IMR-90 (cell line): Measurements from ENCODE around the gene HOXA10. TPM values are rescaled to one million over a fixed set of nuclear protein-coding genes. Genes with fewer than 3 reads are reported as not detected.

Experiments used
- ATAC-seq: fragments of 200-7000 bp; cut with Tn5 transposase; 2 replicates; pipeline ENCODE4 v1.9.1; 2020; ENCODE audit warnings: low read depth, mild to moderate bottlenecking, moderate library complexity
- BruUV-seq: library from RNA; stranded (reverse); fragments of 400-500 nt; replicated peaks from 2 replicates; lab custom pipeline; 2021; lab: Mats Ljungman, UMichigan
- CTCF ChIA-PET: fragments of 300-600 bp; formaldehyde crosslinking; extraction: SDS; loops from one replicate; lab custom pipeline; 2021; ENCODE audit warnings: antibody characterized with exemption; lab: Yijun Ruan, JAX
- POLR2A ChIA-PET: fragments of 300-600 bp; sonication (Branson Sonifier 250); formaldehyde crosslinking; loops from one replicate; lab custom pipeline; 2022; ENCODE audit warnings: antibody characterized with exemption; ENCODE audit not compliant: unreplicated experiment; lab: Charles Lee
- DNase-seq: peaks from one replicate; pipeline ENCODE4 v3.0.0; 2013
- H2AFZ ChIP-seq: replicated peaks from 2 replicates; pipeline ENCODE3; 2013; ENCODE audit warnings: low read length, mild to moderate bottlenecking; ENCODE audit not compliant: poor library complexity
- H2AK5ac ChIP-seq: 2 replicates; pipeline ENCODE4 v1.6.1; 2013; ENCODE audit warnings: low read depth, low read length, inconsistent platforms
- H2AK9ac ChIP-seq: replicated peaks from 2 replicates; pipeline ENCODE3; 2013; ENCODE audit warnings: mild to moderate bottlenecking, low read depth, low read length, moderate library complexity; ENCODE audit not compliant: poor library complexity
- H2BK120ac ChIP-seq: 2 replicates; pipeline ENCODE4 v1.6.1; 2013; ENCODE audit warnings: low read depth, low read length, inconsistent platforms
- H2BK15ac ChIP-seq: 3 replicates; pipeline ENCODE4 v1.6.1; 2013; ENCODE audit warnings: low read depth, low read length, inconsistent platforms
- H2BK20ac ChIP-seq: 2 replicates; pipeline ENCODE4 v1.6.1; 2013; ENCODE audit warnings: low read depth, mild to moderate bottlenecking, inconsistent platforms, low read length, moderate library complexity
- H2BK5ac ChIP-seq: 2 replicates; pipeline ENCODE4 v1.6.1; 2013; ENCODE audit warnings: mild to moderate bottlenecking, low read depth, low read length, inconsistent platforms; ENCODE audit not compliant: poor library complexity, severe bottlenecking
- H3K14ac ChIP-seq: replicated peaks from 2 replicates; pipeline ENCODE4 v1.6.1; 2013; ENCODE audit warnings: low read depth, low read length, inconsistent platforms
- H3K18ac ChIP-seq: 2 replicates; pipeline ENCODE4 v1.6.1; 2013; ENCODE audit warnings: low read depth, low read length, control low read depth
- H3K23ac ChIP-seq: 2 replicates; pipeline ENCODE4 v1.6.1; 2013; ENCODE audit warnings: low read depth, low read length, inconsistent platforms
- H3K27ac ChIP-seq: 2 replicates; pipeline ENCODE4 v1.5.1; 2013; ENCODE audit warnings: mild to moderate bottlenecking, control low read depth, low read length; ENCODE audit not compliant: insufficient read depth
- H3K27me3 ChIP-seq: 2 replicates; pipeline ENCODE4 v1.6.1; 2013; ENCODE audit warnings: low read length; ENCODE audit not compliant: control insufficient read depth, insufficient read depth
- H3K36me3 ChIP-seq: 2 replicates; pipeline ENCODE4 v1.6.1; 2013; ENCODE audit warnings: low read length, mixed read lengths; ENCODE audit not compliant: control insufficient read depth, insufficient read depth
- H3K4ac ChIP-seq: 2 replicates; pipeline ENCODE4 v1.6.1; 2013; ENCODE audit warnings: low read depth, low read length, inconsistent platforms
- H3K4me1 ChIP-seq: 2 replicates; pipeline ENCODE4 v1.6.1; 2013; ENCODE audit warnings: low read length, mixed read lengths; ENCODE audit not compliant: control insufficient read depth, insufficient read depth
- H3K4me2 ChIP-seq: 2 replicates; pipeline ENCODE4 v1.6.1; 2013; ENCODE audit warnings: low read depth, mild to moderate bottlenecking, control low read depth, low read length, moderate library complexity
- H3K4me3 ChIP-seq: 2 replicates; pipeline ENCODE4 v1.5.1; 2013; ENCODE audit warnings: low read depth, mild to moderate bottlenecking, control low read depth, low read length, moderate library complexity; ENCODE audit not compliant: insufficient read depth
- H3K56ac ChIP-seq: 2 replicates; pipeline ENCODE4 v1.6.1; 2013; ENCODE audit warnings: low read length, inconsistent platforms; ENCODE audit not compliant: insufficient read depth; ENCODE audit errors: extremely low read depth
- H3K79me1 ChIP-seq, 2 experiments: 2 replicates each; pipeline ENCODE4 v1.6.1; 2013; ENCODE audit warnings: low read length in 2 of 2, inconsistent platforms in 1 of 2, low read depth in 1 of 2
- H3K9ac ChIP-seq: 2 replicates; pipeline ENCODE4 v1.6.1; 2013; ENCODE audit warnings: low read depth, low read length, control low read depth
- H3K9me1 ChIP-seq: 2 replicates; pipeline ENCODE4 v1.6.1; 2013; ENCODE audit warnings: low read length, inconsistent platforms; ENCODE audit not compliant: insufficient read depth
- H3K9me3 ChIP-seq: 2 replicates; pipeline ENCODE4 v1.6.1; 2013; ENCODE audit warnings: low read length; ENCODE audit not compliant: control insufficient read depth, insufficient read depth
- H4K20me1 ChIP-seq: 2 replicates; pipeline ENCODE4 v1.6.1; 2013; ENCODE audit warnings: low read length, inconsistent platforms; ENCODE audit not compliant: insufficient read depth
- H4K5ac ChIP-seq: 2 replicates; pipeline ENCODE4 v1.6.1; 2013; ENCODE audit warnings: mild to moderate bottlenecking, low read depth, low read length, control low read depth
- H4K8ac ChIP-seq, 2 experiments: 2 replicates each; pipeline ENCODE4 v1.6.1; 2013; ENCODE audit warnings: low read depth in 2 of 2, low read length in 2 of 2, control low read depth in 1 of 2, inconsistent platforms in 1 of 2
- H4K91ac ChIP-seq: 2 replicates; pipeline ENCODE4 v1.6.1; 2013; ENCODE audit warnings: low read depth, low read length, inconsistent platforms; ENCODE audit not compliant: insufficient read depth
- BHLHE40 ChIP-seq: fragments of 150-350 bp; IDR thresholded peaks from 2 replicates; pipeline ENCODE4 v1.6.1; 2016; ENCODE audit warnings: mild to moderate bottlenecking, low read depth, low read length
- CHD1 ChIP-seq: IDR thresholded peaks from 2 replicates; pipeline ENCODE4 v1.6.1; 2012; ENCODE audit warnings: low read depth, low read length, improper control_type of control experiment
- MAFK ChIP-seq: IDR thresholded peaks from 2 replicates; pipeline ENCODE4 v1.6.1; 2012; ENCODE audit warnings: low read depth, low read length, improper control_type of control experiment
- MAZ ChIP-seq: IDR thresholded peaks from 2 replicates; pipeline ENCODE4 v1.6.1; 2012; ENCODE audit warnings: low read depth, mild to moderate bottlenecking, low read length, improper control_type of control experiment, moderate library complexity, borderline replicate concordance
- MXI1 ChIP-seq: IDR thresholded peaks from 2 replicates; pipeline ENCODE4 v1.6.1; 2012; ENCODE audit warnings: low read depth, mild to moderate bottlenecking, low read length, moderate library complexity, borderline replicate concordance
- NFE2L2 ChIP-seq: fragments of 150-350 bp; IDR thresholded peaks from 2 replicates; pipeline ENCODE4 v1.6.1; 2016; ENCODE audit warnings: low read depth, mild to moderate bottlenecking, low read length
- POLR2A ChIP-seq: IDR thresholded peaks from 2 replicates; pipeline ENCODE4 v1.6.1; 2012; ENCODE audit warnings: mild to moderate bottlenecking, low read depth, low read length
- RAD21 ChIP-seq: IDR thresholded peaks from 2 replicates; pipeline ENCODE4 v1.6.1; 2012; ENCODE audit warnings: low read length, improper control_type of control experiment
- RCOR1 ChIP-seq: IDR thresholded peaks from 2 replicates; pipeline ENCODE4 v1.6.1; 2012; ENCODE audit warnings: mild to moderate bottlenecking, low read length, improper control_type of control experiment; ENCODE audit not compliant: insufficient replicate concordance
- RFX5 ChIP-seq: IDR thresholded peaks from 2 replicates; pipeline ENCODE4 v1.8.0; 2012; ENCODE audit warnings: low read depth, mild to moderate bottlenecking, low read length, moderate library complexity
- SMC3 ChIP-seq: fragments of 150-350 bp; IDR thresholded peaks from 2 replicates; pipeline ENCODE4 v1.6.1; 2016; ENCODE audit warnings: low read depth, mild to moderate bottlenecking, antibody characterized with exemption, low read length, moderate library complexity
- WGBS, 2 experiments: methylation state at CpG; one replicate each; pipeline versions ENCODE4 v1.1.5 to v1.1.7; 2013; ENCODE audit warnings: missing lambda C conversion rate in 2 of 2; ENCODE audit not compliant: insufficient read length in 1 of 2; ENCODE audit errors: extremely low coverage in 2 of 2; 5-methylcytosine and 5-hydroxymethylcytosine counted together
- dilution Hi-C: fragments of 300-500 bp; cut with HindIII; formaldehyde crosslinking; loops from one replicate; pipeline ENCODE4 v1.14.3; 2018; ENCODE audit warnings: low sequenced_read_pairs; ENCODE audit not compliant: unreplicated experiment
- in situ Hi-C: fragments of 300-500 bp; cut with MboI; formaldehyde crosslinking; loops from 3 replicates; pipeline ENCODE4 v1.14.3; 2019; ENCODE audit warnings: low sequenced_read_pairs, inconsistent platforms, mixed read lengths
- intact Hi-C: fragments of 100-400 bp; cut with micrococcal nuclease; formaldehyde crosslinking; loops from 2 replicates; pipeline ENCODE4 v1.10.0; 2022
- polyA plus RNA-seq, 3 experiments: library from polyadenylated mRNA; depleted of rRNA; stranded (reverse); fragments of >200 nt; gene quantifications; 2 replicates each; pipeline ENCODE4 v1.2.3, GENCODE V29; 2012; ENCODE audit warnings: low replicate concordance in 1 of 3
- total RNA-seq: library from RNA; depleted of rRNA; stranded (reverse); fragments of >200 nt; gene quantifications from 2 replicates; pipeline ENCODE4 v1.2.3, GENCODE V29; 2012
- TF ChIP-seq, protein P1 (sequence below): fragments of 150-350 bp; IDR thresholded peaks from 2 replicates; pipeline ENCODE4 v1.6.1; 2017; ENCODE audit warnings: mild to moderate bottlenecking, antibody characterized with exemption, low read length, low read depth
- TF ChIP-seq, protein P2 (sequence below): conservative IDR thresholded peaks from 2 replicates; pipeline ENCODE4 v1.5.1; 2012; ENCODE audit warnings: mild to moderate bottlenecking, low read depth, low read length, improper control_type of control experiment

HOXA10 gene
- total and polyA plus RNA-seq, 2 of the 4 experiments (the other 2 are of a cell fraction), result 0.10 to 0.18 TPM

DNA sequence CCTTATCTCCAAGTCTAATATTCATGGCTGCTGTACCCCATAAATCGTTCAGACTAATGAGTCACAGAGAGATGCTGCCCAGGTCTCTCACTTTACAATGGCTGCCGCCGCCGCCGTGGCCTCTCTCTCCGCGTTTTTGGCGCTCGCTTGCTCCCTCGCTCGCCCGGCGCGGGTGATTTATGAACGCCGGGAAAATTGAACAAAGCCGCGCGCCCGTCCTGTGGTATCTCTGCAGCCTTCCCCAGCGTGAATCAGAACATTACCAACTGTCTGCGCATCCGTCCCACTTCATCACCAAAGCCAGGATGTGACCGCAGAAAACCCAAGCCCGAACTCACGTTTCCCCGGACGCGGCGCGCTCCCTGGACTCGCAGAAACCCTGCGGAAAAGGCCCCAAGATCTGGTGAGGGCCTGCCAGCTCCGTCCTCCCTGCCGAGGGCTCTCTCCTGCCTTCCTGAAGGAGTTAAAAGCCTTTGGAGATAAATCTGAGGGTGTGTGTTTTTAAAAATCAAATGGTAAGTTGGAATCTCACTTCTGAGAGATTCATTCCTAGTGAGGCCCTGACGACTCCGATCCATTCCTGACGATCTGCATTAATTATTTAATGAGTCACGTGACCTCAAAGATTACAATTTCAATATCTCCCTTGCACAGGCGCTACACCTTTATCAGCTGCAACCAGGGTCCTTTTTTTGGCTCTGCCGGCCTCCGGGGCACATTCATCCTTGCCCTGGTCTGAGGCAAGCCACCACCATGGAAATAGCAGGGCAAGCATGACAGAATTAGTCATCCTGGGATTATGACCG is 49.8 kb downstream of the HOXA10 start:
- H3K23ac ChIP-seq, result peak overlapping the region; percentile 89
- H3K79me1 ChIP-seq, result peaks cover 12 to 51% of the 10 kb centered on the region in 2 experiments
- peak overlapping the region; percentile 99 for H3K27ac ChIP-seq
- peak overlapping the region; percentile 94 for H2BK120ac ChIP-seq
- WGBS, 2 experiments, result 1% methylated on average over 25 of the region's 43 CpGs; no CpG with 5 or more reads in 1 of the 2 experiments
- H2AFZ ChIP-seq, result peak overlapping the region; percentile 36
- DNase-seq (peak; percentile 97), ATAC-seq (peak; percentile 36)
- H3K27me3 ChIP-seq, result no peaks in the 10 kb centered on the region
- peak overlapping the region; percentile 94 for H3K14ac ChIP-seq
- peak overlapping the region; percentile 88 for H2BK5ac ChIP-seq
- in situ Hi-C loops (no loop called here), intact Hi-C loops (loop anchor here (5.0 kb wide), 1 partner anchor 922 kb away; the partner anchor contains the start of genes CBX3 and HNRNPA2B1), dilution Hi-C loops (no loop called here)
- H2AK9ac ChIP-seq, result peak overlapping the region; percentile 30
- peak overlapping the region; percentile 74 to 90 for H4K8ac ChIP-seq
- H2BK15ac ChIP-seq, result peak overlapping the region; percentile 64; the same call in 2 of the 3 replicates
- H3K9me3 ChIP-seq, result no peaks in the 10 kb centered on the region
- H3K4me2 ChIP-seq, result peak overlapping the region; percentile 95
- peaks cover 10% of the 10 kb centered on the region for H3K9me1 ChIP-seq
- no peaks in the 10 kb centered on the region for H4K20me1 ChIP-seq
- H3K4ac ChIP-seq, result peak overlapping the region; percentile 98
- BruUV-seq, result no TSS peak
- ChIA-PET CTCF (interaction anchor here (1.0 kb wide), 1 partner anchor 755 kb away, joined by 3 read pairs; no protein-coding TSS in a partner anchor), POLR2A (interaction anchor here (1.0 kb wide), 1 partner anchor 26 kb away, joined by 3 read pairs; no protein-coding TSS in a partner anchor)
- H3K36me3 ChIP-seq, result peaks cover 3% of the 10 kb centered on the region; the same call in 1 of the 2 replicates
- H3K4me1 ChIP-seq, result peaks cover 35% of the 10 kb centered on the region
- peak overlapping the region; percentile 96 for H4K91ac ChIP-seq
- H3K18ac ChIP-seq, result peak overlapping the region; percentile 67
- H3K9ac ChIP-seq, result peak overlapping the region; percentile 96
- H3K56ac ChIP-seq, result peak overlapping the region; percentile 76; the same call in 1 of the 2 replicates
- H3K4me3 ChIP-seq, result peak overlapping the region; percentile 48
- peak overlapping the region; percentile 75 for H2BK20ac ChIP-seq
- H2AK5ac ChIP-seq, result peak overlapping the region; percentile 77
- H4K5ac ChIP-seq, result peak overlapping the region; percentile 50; the same call in 1 of the 2 replicates
- TF ChIP-seq RCOR1, result peak; percentile 47
- peak; percentile 35; the same call in 1 of the 2 replicates for TF ChIP-seq CHD1
- TF ChIP-seq, protein P1, sequence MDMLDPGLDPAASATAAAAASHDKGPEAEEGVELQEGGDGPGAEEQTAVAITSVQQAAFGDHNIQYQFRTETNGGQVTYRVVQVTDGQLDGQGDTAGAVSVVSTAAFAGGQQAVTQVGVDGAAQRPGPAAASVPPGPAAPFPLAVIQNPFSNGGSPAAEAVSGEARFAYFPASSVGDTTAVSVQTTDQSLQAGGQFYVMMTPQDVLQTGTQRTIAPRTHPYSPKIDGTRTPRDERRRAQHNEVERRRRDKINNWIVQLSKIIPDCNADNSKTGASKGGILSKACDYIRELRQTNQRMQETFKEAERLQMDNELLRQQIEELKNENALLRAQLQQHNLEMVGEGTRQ, result peak; percentile 83
- TF ChIP-seq BHLHE40, result peak; percentile 97
- TF ChIP-seq NFE2L2, result no peak
- TF ChIP-seq MAZ, result 0 out of 2 replicates have a peak, but pooled peaks have one; percentile 10
- TF ChIP-seq, protein P2, sequence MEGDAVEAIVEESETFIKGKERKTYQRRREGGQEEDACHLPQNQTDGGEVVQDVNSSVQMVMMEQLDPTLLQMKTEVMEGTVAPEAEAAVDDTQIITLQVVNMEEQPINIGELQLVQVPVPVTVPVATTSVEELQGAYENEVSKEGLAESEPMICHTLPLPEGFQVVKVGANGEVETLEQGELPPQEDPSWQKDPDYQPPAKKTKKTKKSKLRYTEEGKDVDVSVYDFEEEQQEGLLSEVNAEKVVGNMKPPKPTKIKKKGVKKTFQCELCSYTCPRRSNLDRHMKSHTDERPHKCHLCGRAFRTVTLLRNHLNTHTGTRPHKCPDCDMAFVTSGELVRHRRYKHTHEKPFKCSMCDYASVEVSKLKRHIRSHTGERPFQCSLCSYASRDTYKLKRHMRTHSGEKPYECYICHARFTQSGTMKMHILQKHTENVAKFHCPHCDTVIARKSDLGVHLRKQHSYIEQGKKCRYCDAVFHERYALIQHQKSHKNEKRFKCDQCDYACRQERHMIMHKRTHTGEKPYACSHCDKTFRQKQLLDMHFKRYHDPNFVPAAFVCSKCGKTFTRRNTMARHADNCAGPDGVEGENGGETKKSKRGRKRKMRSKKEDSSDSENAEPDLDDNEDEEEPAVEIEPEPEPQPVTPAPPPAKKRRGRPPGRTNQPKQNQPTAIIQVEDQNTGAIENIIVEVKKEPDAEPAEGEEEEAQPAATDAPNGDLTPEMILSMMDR, result no peak
- TF ChIP-seq MXI1, result peak; percentile 59
- TF ChIP-seq MAFK, result no peak
- TF ChIP-seq POLR2A, result no peak
- no peak for TF ChIP-seq RFX5
- TF ChIP-seq RAD21, result no peak; the same call in 1 of the 2 replicates
- TF ChIP-seq SMC3, result no peak
